WTC11 (cell line): ENCODE results near the gene TRIP10. TPM values are rescaled to one million over a fixed set of nuclear protein-coding genes. Genes with fewer than 3 reads are reported as not detected.

ENCODE experiments used
- ATAC-seq: fragments of 200-7000 bp; cut with Tn5 transposase; 2 replicates; pipeline ENCODE4 v1.10.0; 2021; ENCODE audit warnings: mild to moderate bottlenecking, moderate library complexity
- CTCF ChIA-PET: fragments of 300-600 bp; sonication (Branson Sonifier 250); formaldehyde crosslinking; loops from one replicate; lab custom pipeline; 2021; ENCODE audit warnings: antibody characterized with exemption; lab: Charles Lee
- POLR2A ChIA-PET: fragments of 350-600 bp; sonication (Branson Sonifier 250); formaldehyde crosslinking; loops from one replicate; lab custom pipeline; 2021; ENCODE audit warnings: antibody characterized with exemption; lab: Charles Lee
- DNase-seq: peaks from one replicate; pipeline ENCODE4 v3.0.0; 2021; ENCODE audit warnings: low spot score
- H3K27ac Mint-ChIP-seq: 2 replicates; pipeline ENCODE4 v1.8.0; 2021; ENCODE audit warnings: mixed read lengths
- H3K27me3 Mint-ChIP-seq: 2 replicates; pipeline ENCODE4 v1.8.0; 2021; ENCODE audit warnings: low read depth, mild to moderate bottlenecking, moderate library complexity, mixed read lengths
- H3K36me3 Mint-ChIP-seq: 2 replicates; pipeline ENCODE4 v1.8.0; 2021; ENCODE audit warnings: mixed read lengths
- H3K4me1 Mint-ChIP-seq: 2 replicates; pipeline ENCODE4 v1.8.0; 2022; ENCODE audit warnings: mixed read lengths
- H3K4me3 Mint-ChIP-seq: 2 replicates; pipeline ENCODE4 v1.8.0; 2021; ENCODE audit warnings: mild to moderate bottlenecking, moderate library complexity, mixed read lengths
- H3K9me3 Mint-ChIP-seq: 2 replicates; pipeline ENCODE4 v1.8.0; 2021; ENCODE audit warnings: mixed read lengths
- CREB1 ChIP-seq: sonication (generic); formaldehyde crosslinking; IDR thresholded peaks from 2 replicates; pipeline ENCODE4 v1.8.0; 2023; ENCODE audit warnings: mild to moderate bottlenecking, missing genetic modification reagents
- HMGA2 ChIP-seq: fragments of 250-450 bp; sonication (Bioruptor Pico); IDR thresholded peaks from 2 replicates; pipeline ENCODE4 v1.4.0; 2021; ENCODE audit warnings: mild to moderate bottlenecking, moderate library complexity
- IRF2 ChIP-seq: sonication (generic); formaldehyde crosslinking; IDR thresholded peaks from 2 replicates; pipeline ENCODE4 v1.8.0; 2022; ENCODE audit warnings: low read depth, missing genetic modification reagents, borderline replicate concordance
- MXD4 ChIP-seq: fragments of 250-450 bp; sonication (Bioruptor Pico); IDR thresholded peaks from 2 replicates; pipeline ENCODE4 v1.8.0; 2021; ENCODE audit warnings: mild to moderate bottlenecking, moderate library complexity, borderline replicate concordance
- OVOL2 ChIP-seq: fragments of 250-450 bp; sonication (Bioruptor Pico); IDR thresholded peaks from 2 replicates; pipeline ENCODE4 v1.9.0; 2021; ENCODE audit warnings: mild to moderate bottlenecking, borderline replicate concordance
- TP53 ChIP-seq: sonication (generic); formaldehyde crosslinking; IDR thresholded peaks from 2 replicates; pipeline ENCODE4 v1.8.1; 2023; ENCODE audit warnings: mild to moderate bottlenecking, missing genetic modification reagents
- ZNF121 ChIP-seq: sonication (generic); formaldehyde crosslinking; IDR thresholded peaks from 2 replicates; pipeline ENCODE4 v1.8.0; 2023; ENCODE audit warnings: missing genetic modification reagents
- ZNF263 ChIP-seq: sonication (generic); formaldehyde crosslinking; IDR thresholded peaks from 2 replicates; pipeline ENCODE4 v1.8.1; 2022; ENCODE audit warnings: low read depth, mild to moderate bottlenecking, moderate library complexity, missing genetic modification reagents
- ZNF416 ChIP-seq: fragments of 250-450 bp; sonication (Bioruptor Pico); IDR thresholded peaks from 2 replicates; pipeline ENCODE4 v1.9.0; 2021; ENCODE audit warnings: mild to moderate bottlenecking, inconsistent platforms
- ZNF671 ChIP-seq: fragments of 250-450 bp; sonication (Bioruptor Pico); IDR thresholded peaks from 2 replicates; pipeline ENCODE4 v1.8.0; 2021; ENCODE audit warnings: mild to moderate bottlenecking
- total RNA-seq: library from RNA; stranded (reverse); gene quantifications from 3 replicates; pipeline ENCODE4 v1.2.3, GENCODE V29; 2021
- TF ChIP-seq, protein P1 (sequence below): sonication (generic); formaldehyde crosslinking; conservative IDR thresholded peaks from 2 replicates; pipeline ENCODE4 v1.8.1; 2023; ENCODE audit warnings: mild to moderate bottlenecking, low read depth, missing genetic modification reagents, moderate library complexity
- TF ChIP-seq, protein P2 (sequence below): fragments of 250-450 bp; sonication (Bioruptor Pico); IDR thresholded peaks from 2 replicates; pipeline ENCODE4 v1.9.0; 2021; ENCODE audit warnings: mild to moderate bottlenecking
- TF ChIP-seq, protein P3 (sequence below): sonication (generic); formaldehyde crosslinking; IDR thresholded peaks from 2 replicates; pipeline ENCODE4 v1.8.1; 2023; ENCODE audit warnings: mild to moderate bottlenecking, missing genetic modification reagents, borderline replicate concordance
- TF ChIP-seq, protein P4 (sequence below): fragments of 250-450 bp; sonication (Bioruptor Pico); IDR thresholded peaks from 2 replicates; pipeline ENCODE4 v1.9.0; 2021; ENCODE audit warnings: mild to moderate bottlenecking
- TF ChIP-seq, protein P5 (sequence below): sonication (generic); formaldehyde crosslinking; conservative IDR thresholded peaks from 2 replicates; pipeline ENCODE4 v1.8.1; 2022; ENCODE audit warnings: mild to moderate bottlenecking, missing genetic modification reagents
- TF ChIP-seq, protein P6 (sequence below): fragments of 250-450 bp; sonication (Bioruptor Pico); IDR thresholded peaks from 2 replicates; pipeline ENCODE4 v2.1.2; 2022; ENCODE audit warnings: mild to moderate bottlenecking, moderate library complexity
- TF ChIP-seq, protein P7 (sequence below): sonication (generic); formaldehyde crosslinking; IDR thresholded peaks from 2 replicates; pipeline ENCODE4 v1.8.1; 2023; ENCODE audit warnings: mild to moderate bottlenecking, moderate library complexity, missing genetic modification reagents

The TRIP10 gene
- total RNA-seq, 1 experiment from 2014 or later: 76.6 TPM

DNA sequence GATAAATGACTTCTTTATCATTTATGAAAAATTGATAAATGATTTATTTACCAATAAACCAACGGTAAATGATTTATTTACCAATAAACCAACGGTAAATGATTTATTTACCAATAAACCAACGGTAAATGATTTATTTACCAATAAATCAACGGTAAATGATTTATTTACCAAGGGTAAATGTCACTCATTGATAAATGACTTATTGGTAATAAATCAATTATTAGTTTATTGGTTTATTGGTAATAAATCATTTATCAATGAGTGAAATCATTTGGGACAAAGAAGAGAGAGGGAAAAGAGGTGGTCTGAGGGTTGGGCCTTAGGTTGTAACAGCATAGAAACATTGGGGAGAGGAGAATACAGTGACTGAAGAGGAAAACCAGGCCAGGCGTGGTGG is 54.5 kb downstream of the TRIP10 start:
- H3K36me3 Mint-ChIP-seq: peaks cover 36% of the 10 kb centered on the region
- ATAC-seq (no peak), DNase-seq (no peak)
- POLR2A ChIA-PET: no interaction called here
- CTCF ChIA-PET: no interaction called here
- H3K27ac Mint-ChIP-seq: no peak overlapping the region
- no peak overlapping the region for H3K4me3 Mint-ChIP-seq
- peaks cover 18% of the 10 kb centered on the region for H3K27me3 Mint-ChIP-seq
- H3K9me3 Mint-ChIP-seq: peaks cover 53% of the 10 kb centered on the region
- no peaks in the 10 kb centered on the region for H3K4me1 Mint-ChIP-seq
- TF ChIP-seq MXD4 (no peak), OVOL2 (no peak), IRF2 (no peak), HMGA2 (CRISPR knock-in tag) (no peak), TP53 (no peak), ZNF121 (CRISPR knock-in tag) (no peak), CREB1 (CRISPR knock-in tag) (no peak), ZNF416 (CRISPR knock-in tag) (no peak), ZNF263 (CRISPR knock-in tag) (no peak)
- TF ChIP-seq, protein P1, sequence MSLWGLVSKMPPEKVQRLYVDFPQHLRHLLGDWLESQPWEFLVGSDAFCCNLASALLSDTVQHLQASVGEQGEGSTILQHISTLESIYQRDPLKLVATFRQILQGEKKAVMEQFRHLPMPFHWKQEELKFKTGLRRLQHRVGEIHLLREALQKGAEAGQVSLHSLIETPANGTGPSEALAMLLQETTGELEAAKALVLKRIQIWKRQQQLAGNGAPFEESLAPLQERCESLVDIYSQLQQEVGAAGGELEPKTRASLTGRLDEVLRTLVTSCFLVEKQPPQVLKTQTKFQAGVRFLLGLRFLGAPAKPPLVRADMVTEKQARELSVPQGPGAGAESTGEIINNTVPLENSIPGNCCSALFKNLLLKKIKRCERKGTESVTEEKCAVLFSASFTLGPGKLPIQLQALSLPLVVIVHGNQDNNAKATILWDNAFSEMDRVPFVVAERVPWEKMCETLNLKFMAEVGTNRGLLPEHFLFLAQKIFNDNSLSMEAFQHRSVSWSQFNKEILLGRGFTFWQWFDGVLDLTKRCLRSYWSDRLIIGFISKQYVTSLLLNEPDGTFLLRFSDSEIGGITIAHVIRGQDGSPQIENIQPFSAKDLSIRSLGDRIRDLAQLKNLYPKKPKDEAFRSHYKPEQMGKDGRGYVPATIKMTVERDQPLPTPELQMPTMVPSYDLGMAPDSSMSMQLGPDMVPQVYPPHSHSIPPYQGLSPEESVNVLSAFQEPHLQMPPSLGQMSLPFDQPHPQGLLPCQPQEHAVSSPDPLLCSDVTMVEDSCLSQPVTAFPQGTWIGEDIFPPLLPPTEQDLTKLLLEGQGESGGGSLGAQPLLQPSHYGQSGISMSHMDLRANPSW: no peak
- TF ChIP-seq, protein P2, sequence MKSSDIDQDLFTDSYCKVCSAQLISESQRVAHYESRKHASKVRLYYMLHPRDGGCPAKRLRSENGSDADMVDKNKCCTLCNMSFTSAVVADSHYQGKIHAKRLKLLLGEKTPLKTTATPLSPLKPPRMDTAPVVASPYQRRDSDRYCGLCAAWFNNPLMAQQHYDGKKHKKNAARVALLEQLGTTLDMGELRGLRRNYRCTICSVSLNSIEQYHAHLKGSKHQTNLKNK (CRISPR knock-in tag): no peak
- TF ChIP-seq, protein P3, sequence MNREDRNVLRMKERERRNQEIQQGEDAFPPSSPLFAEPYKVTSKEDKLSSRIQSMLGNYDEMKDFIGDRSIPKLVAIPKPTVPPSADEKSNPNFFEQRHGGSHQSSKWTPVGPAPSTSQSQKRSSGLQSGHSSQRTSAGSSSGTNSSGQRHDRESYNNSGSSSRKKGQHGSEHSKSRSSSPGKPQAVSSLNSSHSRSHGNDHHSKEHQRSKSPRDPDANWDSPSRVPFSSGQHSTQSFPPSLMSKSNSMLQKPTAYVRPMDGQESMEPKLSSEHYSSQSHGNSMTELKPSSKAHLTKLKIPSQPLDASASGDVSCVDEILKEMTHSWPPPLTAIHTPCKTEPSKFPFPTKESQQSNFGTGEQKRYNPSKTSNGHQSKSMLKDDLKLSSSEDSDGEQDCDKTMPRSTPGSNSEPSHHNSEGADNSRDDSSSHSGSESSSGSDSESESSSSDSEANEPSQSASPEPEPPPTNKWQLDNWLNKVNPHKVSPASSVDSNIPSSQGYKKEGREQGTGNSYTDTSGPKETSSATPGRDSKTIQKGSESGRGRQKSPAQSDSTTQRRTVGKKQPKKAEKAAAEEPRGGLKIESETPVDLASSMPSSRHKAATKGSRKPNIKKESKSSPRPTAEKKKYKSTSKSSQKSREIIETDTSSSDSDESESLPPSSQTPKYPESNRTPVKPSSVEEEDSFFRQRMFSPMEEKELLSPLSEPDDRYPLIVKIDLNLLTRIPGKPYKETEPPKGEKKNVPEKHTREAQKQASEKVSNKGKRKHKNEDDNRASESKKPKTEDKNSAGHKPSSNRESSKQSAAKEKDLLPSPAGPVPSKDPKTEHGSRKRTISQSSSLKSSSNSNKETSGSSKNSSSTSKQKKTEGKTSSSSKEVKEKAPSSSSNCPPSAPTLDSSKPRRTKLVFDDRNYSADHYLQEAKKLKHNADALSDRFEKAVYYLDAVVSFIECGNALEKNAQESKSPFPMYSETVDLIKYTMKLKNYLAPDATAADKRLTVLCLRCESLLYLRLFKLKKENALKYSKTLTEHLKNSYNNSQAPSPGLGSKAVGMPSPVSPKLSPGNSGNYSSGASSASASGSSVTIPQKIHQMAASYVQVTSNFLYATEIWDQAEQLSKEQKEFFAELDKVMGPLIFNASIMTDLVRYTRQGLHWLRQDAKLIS: no peak
- TF ChIP-seq, protein P4, sequence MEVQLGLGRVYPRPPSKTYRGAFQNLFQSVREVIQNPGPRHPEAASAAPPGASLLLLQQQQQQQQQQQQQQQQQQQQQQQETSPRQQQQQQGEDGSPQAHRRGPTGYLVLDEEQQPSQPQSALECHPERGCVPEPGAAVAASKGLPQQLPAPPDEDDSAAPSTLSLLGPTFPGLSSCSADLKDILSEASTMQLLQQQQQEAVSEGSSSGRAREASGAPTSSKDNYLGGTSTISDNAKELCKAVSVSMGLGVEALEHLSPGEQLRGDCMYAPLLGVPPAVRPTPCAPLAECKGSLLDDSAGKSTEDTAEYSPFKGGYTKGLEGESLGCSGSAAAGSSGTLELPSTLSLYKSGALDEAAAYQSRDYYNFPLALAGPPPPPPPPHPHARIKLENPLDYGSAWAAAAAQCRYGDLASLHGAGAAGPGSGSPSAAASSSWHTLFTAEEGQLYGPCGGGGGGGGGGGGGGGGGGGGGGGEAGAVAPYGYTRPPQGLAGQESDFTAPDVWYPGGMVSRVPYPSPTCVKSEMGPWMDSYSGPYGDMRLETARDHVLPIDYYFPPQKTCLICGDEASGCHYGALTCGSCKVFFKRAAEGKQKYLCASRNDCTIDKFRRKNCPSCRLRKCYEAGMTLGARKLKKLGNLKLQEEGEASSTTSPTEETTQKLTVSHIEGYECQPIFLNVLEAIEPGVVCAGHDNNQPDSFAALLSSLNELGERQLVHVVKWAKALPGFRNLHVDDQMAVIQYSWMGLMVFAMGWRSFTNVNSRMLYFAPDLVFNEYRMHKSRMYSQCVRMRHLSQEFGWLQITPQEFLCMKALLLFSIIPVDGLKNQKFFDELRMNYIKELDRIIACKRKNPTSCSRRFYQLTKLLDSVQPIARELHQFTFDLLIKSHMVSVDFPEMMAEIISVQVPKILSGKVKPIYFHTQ (CRISPR knock-in tag): no peak
- TF ChIP-seq, protein P5, sequence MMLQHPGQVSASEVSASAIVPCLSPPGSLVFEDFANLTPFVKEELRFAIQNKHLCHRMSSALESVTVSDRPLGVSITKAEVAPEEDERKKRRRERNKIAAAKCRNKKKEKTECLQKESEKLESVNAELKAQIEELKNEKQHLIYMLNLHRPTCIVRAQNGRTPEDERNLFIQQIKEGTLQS: no peak

DNA sequence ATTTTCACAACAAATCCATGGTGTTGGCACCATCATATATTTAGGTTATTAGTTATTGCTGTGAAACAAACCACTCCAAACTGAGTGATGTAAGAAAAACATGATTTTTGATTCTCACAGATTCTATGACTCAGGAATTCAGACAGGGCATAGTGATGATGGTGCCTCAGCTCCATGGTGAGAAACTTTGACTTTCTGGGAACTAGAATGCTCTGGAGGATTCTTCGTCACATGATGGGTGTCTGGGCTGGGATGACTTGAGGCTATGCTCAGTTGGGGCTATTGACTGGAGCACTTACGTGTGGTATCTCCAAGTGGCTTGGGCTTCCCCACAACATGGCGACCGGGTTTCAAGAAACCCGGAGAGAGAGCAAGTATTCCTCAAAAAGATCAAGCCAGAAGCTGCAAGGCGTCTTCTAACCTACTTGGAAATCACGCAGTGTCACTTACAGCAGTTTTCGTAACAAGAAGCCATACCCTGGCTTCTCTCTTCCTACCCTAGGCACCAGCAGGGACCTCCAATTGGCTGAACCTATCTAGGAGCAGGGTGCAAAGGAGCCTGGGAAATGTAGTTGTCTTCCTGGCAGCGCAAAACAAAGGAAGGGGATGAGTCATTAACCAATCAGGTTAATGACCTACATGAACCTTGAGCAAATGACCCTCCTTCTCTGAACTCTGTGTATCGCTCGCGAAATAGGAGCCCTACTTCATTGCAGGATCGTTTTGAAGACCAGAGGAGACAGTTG is 55.4 kb downstream of the TRIP10 start:
- POLR2A ChIA-PET: no interaction called here
- ATAC-seq: no peak; the same call in 1 of the 2 replicates
- no peak for DNase-seq
- H3K27me3 Mint-ChIP-seq: peaks cover 18% of the 10 kb centered on the region
- H3K36me3 Mint-ChIP-seq: peaks cover 36% of the 10 kb centered on the region
- no peak overlapping the region for H3K27ac Mint-ChIP-seq
- H3K9me3 Mint-ChIP-seq: peaks cover 49% of the 10 kb centered on the region
- no peak overlapping the region for H3K4me3 Mint-ChIP-seq
- CTCF ChIA-PET: no interaction called here
- H3K4me1 Mint-ChIP-seq: no peaks in the 10 kb centered on the region
- TF ChIP-seq, protein P6, sequence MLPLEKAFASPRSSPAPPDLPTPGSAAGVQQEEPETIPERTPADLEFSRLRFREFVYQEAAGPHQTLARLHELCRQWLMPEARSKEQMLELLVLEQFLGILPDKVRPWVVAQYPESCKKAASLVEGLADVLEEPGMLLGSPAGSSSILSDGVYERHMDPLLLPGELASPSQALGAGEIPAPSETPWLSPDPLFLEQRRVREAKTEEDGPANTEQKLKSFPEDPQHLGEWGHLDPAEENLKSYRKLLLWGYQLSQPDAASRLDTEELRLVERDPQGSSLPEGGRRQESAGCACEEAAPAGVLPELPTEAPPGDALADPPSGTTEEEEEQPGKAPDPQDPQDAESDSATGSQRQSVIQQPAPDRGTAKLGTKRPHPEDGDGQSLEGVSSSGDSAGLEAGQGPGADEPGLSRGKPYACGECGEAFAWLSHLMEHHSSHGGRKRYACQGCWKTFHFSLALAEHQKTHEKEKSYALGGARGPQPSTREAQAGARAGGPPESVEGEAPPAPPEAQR (CRISPR knock-in tag): no peak
- TF ChIP-seq, protein P7, sequence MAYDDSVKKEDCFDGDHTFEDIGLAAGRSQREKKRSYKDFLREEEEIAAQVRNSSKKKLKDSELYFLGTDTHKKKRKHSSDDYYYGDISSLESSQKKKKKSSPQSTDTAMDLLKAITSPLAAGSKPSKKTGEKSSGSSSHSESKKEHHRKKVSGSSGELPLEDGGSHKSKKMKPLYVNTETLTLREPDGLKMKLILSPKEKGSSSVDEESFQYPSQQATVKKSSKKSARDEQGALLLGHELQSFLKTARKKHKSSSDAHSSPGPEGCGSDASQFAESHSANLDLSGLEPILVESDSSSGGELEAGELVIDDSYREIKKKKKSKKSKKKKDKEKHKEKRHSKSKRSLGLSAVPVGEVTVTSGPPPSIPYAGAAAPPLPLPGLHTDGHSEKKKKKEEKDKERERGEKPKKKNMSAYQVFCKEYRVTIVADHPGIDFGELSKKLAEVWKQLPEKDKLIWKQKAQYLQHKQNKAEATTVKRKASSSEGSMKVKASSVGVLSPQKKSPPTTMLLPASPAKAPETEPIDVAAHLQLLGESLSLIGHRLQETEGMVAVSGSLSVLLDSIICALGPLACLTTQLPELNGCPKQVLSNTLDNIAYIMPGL (CRISPR knock-in tag): no peak
- no peak for TF ChIP-seq ZNF671 (CRISPR knock-in tag)
- TF ChIP-seq, protein P2 (CRISPR knock-in tag): no peak
